ENCODE results near the gene MRPL58.
"Not testable (repeated sequence)": the region's sequence is repeated elsewhere in the genome, so short reads cannot be mapped to it uniquely, and the experiment has no call there.

MRPL58 gene

GRCh38 chr17:75012346-75013091, at the start of gene MRPL58:
Gene MRPL58, plus strand, starts transcription at chr17:75012670. Its CDS starts 17 bp downstream, at chr17:75012687.
- DNase-seq (ENCODE audit: low read depth) = peak; percentile 49

- no peak for DNase-seq (ENCODE audit: low read depth)
Measured at GRCh38 chr17:74963656-74964055, 48.8 kb upstream of the MRPL58 start.

GRCh38 chr17:74964246-74964761, 48.2 kb upstream of the MRPL58 start:
- no peak for DNase-seq (ENCODE audit: low read depth)

- no peak for DNase-seq (ENCODE audit: low read depth)
Measured at GRCh38 chr17:74964988-74965622, 47.4 kb upstream of the MRPL58 start.

- no peak for DNase-seq (ENCODE audit: low read depth)
Measured at GRCh38 chr17:74968361-74968780, 44.1 kb upstream of the MRPL58 start.

GRCh38 chr17:74969501-74969900, 43.0 kb upstream of the MRPL58 start:
- DNase-seq (ENCODE audit: low read depth) = not testable (repeated sequence)

GRCh38 chr17:74970395-74970794, 42.1 kb upstream of the MRPL58 start:
- DNase-seq (ENCODE audit: low read depth) = no peak

- no peak for DNase-seq (ENCODE audit: low read depth)
Measured at GRCh38 chr17:74971069-74971841, 41.2 kb upstream of the MRPL58 start.

GRCh38 chr17:74971842-74972106, 40.7 kb upstream of the MRPL58 start:
- DNase-seq (ENCODE audit: low read depth) = no peak

- no peak for DNase-seq (ENCODE audit: low read depth)
Measured at GRCh38 chr17:74972107-74972972, 40.1 kb upstream of the MRPL58 start, which contains the start of gene HID1. Gene HID1, minus strand, starts transcription at chr17:74972759. Its CDS starts 103 bp downstream, at chr17:74972656.

- no peak for DNase-seq (ENCODE audit: low read depth)
Measured at GRCh38 chr17:74972973-74973328, 39.5 kb upstream of the MRPL58 start.

- no peak for DNase-seq (ENCODE audit: low read depth)
Measured at GRCh38 chr17:74975943-74976342, 36.5 kb upstream of the MRPL58 start.

GRCh38 chr17:74977802-74978201, 34.7 kb upstream of the MRPL58 start:
- no peak for DNase-seq (ENCODE audit: low read depth)

GRCh38 chr17:74978240-74978639, 34.2 kb upstream of the MRPL58 start:
- no peak for DNase-seq (ENCODE audit: low read depth)

GRCh38 chr17:74979408-74980146, 32.9 kb upstream of the MRPL58 start:
- no peak for DNase-seq (ENCODE audit: low read depth)

- DNase-seq (ENCODE audit: low read depth) = no peak
Measured at GRCh38 chr17:74981318-74981978, 31.0 kb upstream of the MRPL58 start.

GRCh38 chr17:74981979-74982662, 30.3 kb upstream of the MRPL58 start:
- DNase-seq (ENCODE audit: low read depth) = no peak

- DNase-seq (ENCODE audit: low read depth) = not testable (repeated sequence)
Measured at GRCh38 chr17:74982663-74983313, 29.7 kb upstream of the MRPL58 start.

- no peak for DNase-seq (ENCODE audit: low read depth)
Measured at GRCh38 chr17:74986206-74986576, 26.3 kb upstream of the MRPL58 start.

Data from HS-5 (cell line).